Frontal cortex (tissue), 4 donors: Measurements from ENCODE around the gene PPP1R1A. TPM values are rescaled to one million over a fixed set of nuclear protein-coding genes. Genes with fewer than 3 reads are reported as not detected.

Source experiments
- DNase-seq, 2 donors: peaks; one replicate each; pipeline ENCODE4 v3.0.0; 2012; ENCODE audit warnings: low spot score in 2 of 2
- FAIRE-seq: peaks from 2 replicates; lab custom pipeline; 2012; peaks lifted over from hg19 to GRCh38; lab: Jason Lieb, UNC
- total RNA-seq: library from RNA; depleted of rRNA; stranded (reverse); fragments of >200 nt; gene quantifications from one replicate; pipeline ENCODE4 v1.2.3, GENCODE V29; 2014
- donor health status: control.
- donor health status: control.
- donor health status: control.

PPP1R1A gene
- total RNA-seq, 1 donor from 2014 or later = 10.6 TPM

GRCh38 chr12:54544743-54545142 lies 43.7 kb downstream of the PPP1R1A start:
- DNase-seq = no peak
- FAIRE-seq = no peak

- FAIRE-seq (no peak), DNase-seq (no peak)
Observed at GRCh38 chr12:54543526-54543925, 44.9 kb downstream of the PPP1R1A start.

- FAIRE-seq = no peak
- no peak for DNase-seq
Observed at GRCh38 chr12:54541751-54542290, 46.6 kb downstream of the PPP1R1A start.

GRCh38 chr12:54538136-54538700 lies 50.2 kb downstream of the PPP1R1A start:
- FAIRE-seq = no peak
- no peak for DNase-seq

GRCh38 chr12:54535474-54535873 lies 53.0 kb downstream of the PPP1R1A start:
- FAIRE-seq (no peak), DNase-seq (no peak)

GRCh38 chr12:54529581-54529980 lies 58.9 kb downstream of the PPP1R1A start:
- no peak for DNase-seq

More at GRCh38 chr12:54529581-54529980, 58.9 kb downstream of the PPP1R1A start:
- no peak for FAIRE-seq

Other genes with a start within 250 kb of the PPP1R1A start
- not detected for gene GPR84, start 224.2 kb downstream of the PPP1R1A start, total RNA-seq
- gene ZNF385A, start 203.9 kb downstream of the PPP1R1A start, total RNA-seq = 1.2 TPM
- 3.7 TPM for gene ITGA5, start 169.4 kb downstream of the PPP1R1A start, total RNA-seq
- not detected for gene GTSF1, start 115.1 kb downstream of the PPP1R1A start, total RNA-seq
- gene NCKAP1L, start 90.9 kb downstream of the PPP1R1A start, total RNA-seq = 2.4 TPM
- gene PDE1B, start 39.1 kb downstream of the PPP1R1A start, total RNA-seq = 7.3 TPM
- gene LACRT, start 46.2 kb upstream of the PPP1R1A start, total RNA-seq = not detected
- not detected for gene DCD, start 59.7 kb upstream of the PPP1R1A start, total RNA-seq